ENCODE measurements around the gene PPP1R13B. TPM values are rescaled to one million over a fixed set of nuclear protein-coding genes. Genes with fewer than 3 reads are reported as not detected.

Gene PPP1R13B
- total RNA-seq, 1 experiment from 2014 or later, result 17.8 TPM

- POLR2A ChIA-PET, result no interaction called here
- intact Hi-C loops (cut with micrococcal nuclease), result loop anchor here (5.0 to 10.0 kb wide), 3 partner anchors 235 to 328 kb away; partner anchors contain the start of gene KIF26A
Observed at GRCh38 chr14:103806805-103807204, 40.6 kb downstream of the PPP1R13B start.

More at GRCh38 chr14:103806805-103807204, 40.6 kb downstream of the PPP1R13B start:
- H3K79me2 ChIP-seq (ENCODE audit: insufficient read depth, low read length), result peaks cover 4% of the 10 kb centered on the region
- ChIA-PET RAD21 (ENCODE audit: low non-redundant PET in 1 of 2, low total read pairs in 2 of 2, uncharacterized antibody in 2 of 2, unreplicated experiment in 2 of 2) (no interaction called here), CTCF (interaction anchor here (0.9 to 2.0 kb wide), 5 partner anchors 33 to 195 kb away, joined by 3 to 8 read pairs (median 3); no protein-coding TSS in a partner anchor)
- no peak overlapping the region for H3K4me2 ChIP-seq (ENCODE audit: low read length)
- no peak for DNase-seq (ENCODE audit: low read depth, low spot score)
- no peak for TF ChIP-seq JUND (IDR thresholded peaks at IDR 0.05)
- TF ChIP-seq REST (IDR thresholded peaks at IDR 0.05; ENCODE audit: low read depth), result no peak
- TF ChIP-seq SRF (IDR thresholded peaks at IDR 0.05; ENCODE audit: low read depth), result no peak
- no peak for TF ChIP-seq RAD21 (IDR thresholded peaks at IDR 0.05; ENCODE audit: low read depth)
- no peak for TF ChIP-seq SIN3A (IDR thresholded peaks at IDR 0.05; ENCODE audit: low read depth)
- no peak for TF ChIP-seq CEBPB (IDR thresholded peaks at IDR 0.05; ENCODE audit: low read depth)
- TF ChIP-seq EZH2 (IDR thresholded peaks at IDR 0.05), result no peak
- no peak for TF ChIP-seq ATF3 (IDR thresholded peaks at IDR 0.05)
- no peak for TF ChIP-seq EGR1 (IDR thresholded peaks at IDR 0.05; ENCODE audit: low read depth)
- no peak for TF ChIP-seq FOSL1 (IDR thresholded peaks at IDR 0.05; ENCODE audit: low read depth)
- TF ChIP-seq ZFX (IDR thresholded peaks at IDR 0.05), result no peak
- no peak for TF ChIP-seq CTCF (IDR thresholded peaks at IDR 0.05 in 2 of 3, conservative IDR thresholded peaks at IDR 0.05 in 1 of 3; ENCODE audit: borderline replicate concordance in 1 of 3, insufficient read depth in 1 of 3, low read depth in 2 of 3, low read length in 2 of 3)
- no peak overlapping the region for H3K9ac ChIP-seq (ENCODE audit: low read length)
- H3K36me3 ChIP-seq (ENCODE audit: control insufficient read depth in 1 of 2, insufficient read depth in 2 of 2, low read length in 2 of 2), result no peaks in the 10 kb centered on the region
- no peak overlapping the region for H3K27ac ChIP-seq (ENCODE audit: low read depth, low read length)
- no peaks in the 10 kb centered on the region for H3K9me3 ChIP-seq (ENCODE audit: control insufficient read depth in 1 of 2, insufficient read depth in 1 of 2, low read depth in 1 of 2, low read length in 2 of 2)
- no TSS peak for BruUV-seq (replicated peaks)
- no peak overlapping the region for H3K4me3 ChIP-seq (replicated peaks in 1 of 2; ENCODE audit: low read depth in 1 of 2, low read length in 2 of 2)
- H2AFZ ChIP-seq (ENCODE audit: low read depth, low read length, poor library complexity, severe bottlenecking), result no peak overlapping the region
- no peaks in the 10 kb centered on the region for H3K9me2 ChIP-seq (ENCODE audit: insufficient read depth)
- ATAC-seq, result no peak
- no peaks in the 10 kb centered on the region for H3K4me1 ChIP-seq (ENCODE audit: control insufficient read depth in 1 of 2, insufficient read depth in 2 of 2, low read length in 2 of 2)
- H4K20me1 ChIP-seq (ENCODE audit: insufficient read depth), result no peaks in the 10 kb centered on the region
- H3K27me3 ChIP-seq (ENCODE audit: insufficient read depth, low read length), result no peaks in the 10 kb centered on the region
